NCI-H2081 treated with DMSO at 0.1 percent for 48 hours (cell line): ENCODE results near the gene FAAP24.
"Not testable (repeated sequence)": the region's sequence is repeated elsewhere in the genome, so short reads cannot be mapped to it uniquely, and the experiment has no call there.

ENCODE experiments used
- DNase-seq: peaks from one replicate; lab custom pipeline; 2025; lab: John Stamatoyannopoulos, UW

The FAAP24 gene

GRCh38 chr19:32998722-32999121 is 26.7 kb downstream of the FAAP24 start:
- DNase-seq: no peak

GRCh38 chr19:33000510-33000909 is 28.5 kb downstream of the FAAP24 start:
- no peak for DNase-seq

DNA sequence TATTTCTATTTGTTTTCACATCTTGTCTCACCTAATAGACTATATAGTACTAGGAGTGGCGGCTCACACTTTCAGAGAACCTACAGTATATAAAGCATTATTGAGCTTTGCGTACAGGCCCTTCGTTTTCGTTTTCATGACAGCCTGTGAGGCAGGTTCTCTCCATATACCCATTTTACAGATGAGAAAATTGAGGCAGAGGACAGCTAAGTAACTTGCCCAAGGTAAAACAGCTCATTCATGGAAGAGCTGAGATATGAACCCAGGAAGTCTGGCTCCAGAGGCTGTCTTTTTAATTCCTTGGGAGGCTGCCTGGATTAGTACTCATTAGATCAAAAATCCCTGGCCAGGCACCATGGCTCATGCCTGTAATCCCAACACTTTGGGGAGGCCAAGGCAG is 28.9 kb downstream of the FAAP24 start:
- DNase-seq: no peak

GRCh38 chr19:33002126-33002865 is 30.3 kb downstream of the FAAP24 start:
- not testable (repeated sequence) for DNase-seq

GRCh38 chr19:33003424-33004024 is 31.5 kb downstream of the FAAP24 start:
- DNase-seq: not testable (repeated sequence)

- DNase-seq: no peak
Measured at GRCh38 chr19:33005440-33005839, 33.4 kb downstream of the FAAP24 start.

GRCh38 chr19:33008738-33009137 is 36.7 kb downstream of the FAAP24 start:
- DNase-seq: no peak

GRCh38 chr19:33010891-33011290 is 38.8 kb downstream of the FAAP24 start:
- DNase-seq: not testable (repeated sequence)

GRCh38 chr19:33022472-33023116 is 50.6 kb downstream of the FAAP24 start:
- DNase-seq: no peak

DNA sequence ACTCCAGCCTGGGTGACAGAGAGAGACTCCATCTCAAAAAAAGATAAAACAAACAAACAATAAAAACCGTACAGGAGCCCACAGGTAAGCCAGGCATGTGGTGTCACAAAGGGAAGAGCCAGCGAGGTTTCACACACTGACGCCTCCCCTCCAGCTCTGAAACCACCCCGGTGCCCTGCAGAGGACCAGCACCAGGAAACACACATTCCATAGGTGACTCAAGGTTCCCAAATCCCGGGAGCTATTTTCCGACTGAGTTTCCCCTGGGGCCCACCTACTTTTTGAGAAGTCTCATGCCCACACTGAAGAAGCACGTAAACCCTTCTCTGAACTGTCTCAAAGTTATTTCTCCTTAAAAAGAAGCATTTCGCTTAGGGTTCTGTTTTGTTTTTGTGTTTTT is 52.4 kb downstream of the FAAP24 start:
- no peak for DNase-seq

- DNase-seq: not testable (repeated sequence)
Measured at GRCh38 chr19:33025468-33026238, 53.6 kb downstream of the FAAP24 start.

DNA sequence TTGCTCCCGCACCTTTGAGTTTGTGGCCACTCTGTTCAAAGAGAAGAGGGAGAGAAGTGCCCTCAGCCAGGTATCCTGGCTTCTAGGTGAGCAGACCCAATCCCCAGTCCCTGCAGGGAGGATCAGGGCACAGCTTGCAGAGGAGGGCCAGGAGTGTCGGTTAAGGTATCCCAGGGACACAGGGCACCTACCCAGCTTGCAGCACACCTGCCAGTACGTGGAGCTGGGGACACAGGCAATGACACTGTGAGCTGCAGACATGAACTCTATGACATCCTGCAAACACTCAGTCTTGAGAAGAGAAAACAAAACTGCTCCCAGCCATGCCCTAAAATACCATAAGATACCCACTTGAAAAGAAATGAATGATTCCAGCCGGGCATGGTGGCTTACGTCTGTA is 54.6 kb downstream of the FAAP24 start:
- not testable (repeated sequence) for DNase-seq
